Germinal center (tissue), 1 donor: Measurements from ENCODE around the gene LAMP1.
"Not testable (repeated sequence)": the region's sequence is repeated elsewhere in the genome, so short reads cannot be mapped to it uniquely, and the experiment has no call there.

Experiments used
- DNase-seq: peaks from one replicate; pipeline ENCODE4 v3.0.0; 2012; ENCODE audit warnings: mixed read lengths, low spot score

LAMP1 gene

DNA sequence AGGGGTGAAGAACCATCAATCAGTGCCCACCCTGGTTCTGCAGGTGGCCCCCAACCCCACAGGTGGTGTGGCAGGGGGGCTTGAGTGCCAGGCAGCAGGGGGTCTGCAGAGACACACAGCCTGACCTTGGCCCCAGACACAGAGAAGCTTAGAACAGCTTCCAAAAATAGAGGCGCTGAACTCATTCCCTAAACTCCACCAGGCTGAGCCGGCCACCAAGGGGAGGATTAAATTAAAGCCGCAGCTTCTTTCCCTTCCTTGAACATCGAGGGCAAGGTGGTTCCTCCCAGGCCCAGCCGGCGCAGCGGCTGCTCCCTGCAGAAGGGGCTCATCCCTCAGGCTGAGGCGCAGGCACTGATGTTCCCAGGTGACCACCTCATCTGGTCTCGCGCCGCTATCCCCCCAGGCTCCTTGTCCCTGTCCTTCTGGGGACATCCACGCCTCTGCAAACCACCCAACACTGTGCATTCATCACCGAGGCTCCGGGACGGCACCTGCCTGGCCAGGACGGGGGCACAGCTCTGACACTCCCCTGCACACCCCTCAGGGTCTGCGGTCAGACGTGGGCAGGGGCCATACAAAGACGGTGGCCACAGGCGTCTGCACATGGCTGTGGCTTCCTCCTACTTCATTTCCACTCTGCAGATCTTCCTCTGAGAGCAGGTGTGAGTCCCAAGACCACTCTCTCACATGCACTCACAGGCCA is 30.9 kb downstream of the LAMP1 start:
- no peak for DNase-seq

DNA sequence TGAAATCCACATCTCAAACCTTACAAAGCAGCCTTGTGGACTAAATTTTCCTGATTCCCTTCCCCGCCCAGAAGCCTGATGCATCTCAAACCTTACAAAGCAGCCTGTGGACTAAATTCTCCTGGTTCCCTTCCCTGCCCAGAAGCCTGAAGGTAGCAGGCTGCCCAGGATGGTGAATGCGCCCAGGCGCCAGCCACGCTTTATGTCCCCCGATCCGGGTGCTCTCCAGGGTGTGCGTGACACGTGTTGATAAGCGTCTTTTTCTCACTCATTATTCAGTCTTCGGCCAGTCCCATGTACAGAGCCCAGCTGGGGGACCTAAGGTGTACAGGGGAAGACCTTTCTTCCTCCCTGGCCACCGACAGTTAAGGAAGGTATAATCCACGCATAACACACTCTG is 31.8 kb downstream of the LAMP1 start:
- no peak for DNase-seq

DNA sequence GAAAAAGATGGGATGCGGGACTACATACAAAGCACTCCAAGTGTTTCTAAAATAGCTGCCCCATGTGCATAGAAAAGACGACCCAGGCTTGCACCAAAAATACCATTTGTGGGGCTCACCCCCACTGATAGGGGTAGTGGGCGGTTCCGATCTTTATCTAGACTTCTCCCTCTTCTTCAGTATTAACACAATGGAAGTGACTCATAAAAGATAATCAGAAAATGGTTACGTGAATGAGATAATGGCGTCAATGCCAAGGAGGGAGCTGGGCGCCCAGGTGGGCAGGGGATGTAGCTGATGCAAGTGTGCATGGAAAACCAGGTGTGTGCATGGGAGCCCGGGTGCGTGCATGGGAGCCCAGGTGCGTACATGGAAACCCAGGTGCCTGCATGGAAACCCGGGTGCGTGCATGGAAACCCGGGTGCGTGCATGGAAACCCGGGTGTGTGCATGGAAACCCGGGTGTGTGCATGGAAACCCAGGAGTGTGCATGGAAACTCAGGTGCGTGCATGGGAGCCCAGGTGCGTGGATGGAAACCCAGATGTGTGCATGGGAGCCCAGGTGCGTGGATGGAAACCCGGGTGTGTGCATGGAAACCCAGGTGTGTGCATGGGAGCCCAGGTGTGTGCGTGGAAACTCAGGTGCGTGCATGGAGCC is 32.7 kb downstream of the LAMP1 start:
- DNase-seq: no peak

DNA sequence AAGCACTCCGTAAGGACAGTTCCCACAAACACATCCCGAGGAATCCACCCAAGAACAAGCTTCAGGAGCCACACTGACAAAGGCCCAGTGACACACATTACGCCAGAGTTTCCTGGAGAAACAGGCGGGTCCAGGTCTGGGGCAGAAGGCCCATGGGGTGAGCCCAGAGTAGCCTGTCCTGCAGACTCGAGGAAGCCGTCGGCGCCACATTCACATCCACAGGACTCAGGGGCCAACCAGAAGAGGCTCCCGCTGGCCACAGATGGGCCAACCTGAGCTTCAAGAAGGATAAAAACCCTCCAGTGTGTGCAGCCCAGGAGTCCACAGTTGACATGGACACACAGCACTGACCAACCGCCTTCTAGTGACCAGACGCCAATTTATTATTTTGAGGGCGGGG is 35.6 kb downstream of the LAMP1 start:
- DNase-seq: no peak

DNA sequence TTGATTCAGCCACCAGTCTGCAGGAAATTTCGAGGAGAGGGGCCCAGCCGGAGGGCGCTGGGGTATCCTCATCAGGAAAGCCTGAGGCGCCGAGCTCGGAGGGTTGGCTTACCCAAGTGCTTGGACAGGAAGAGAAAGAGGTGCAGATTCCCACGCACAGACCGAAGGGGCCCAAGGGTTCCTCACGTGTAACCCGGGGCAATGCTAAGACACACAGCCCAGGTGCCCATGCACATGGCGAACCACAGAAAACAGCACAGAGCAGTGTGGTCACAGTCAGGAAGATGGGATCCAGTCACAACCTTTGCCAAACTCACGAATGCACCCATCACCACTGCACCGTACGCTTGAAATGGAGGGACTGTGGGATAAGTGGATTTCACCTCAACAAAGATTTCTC is 36.0 kb downstream of the LAMP1 start:
- DNase-seq: no peak

DNA sequence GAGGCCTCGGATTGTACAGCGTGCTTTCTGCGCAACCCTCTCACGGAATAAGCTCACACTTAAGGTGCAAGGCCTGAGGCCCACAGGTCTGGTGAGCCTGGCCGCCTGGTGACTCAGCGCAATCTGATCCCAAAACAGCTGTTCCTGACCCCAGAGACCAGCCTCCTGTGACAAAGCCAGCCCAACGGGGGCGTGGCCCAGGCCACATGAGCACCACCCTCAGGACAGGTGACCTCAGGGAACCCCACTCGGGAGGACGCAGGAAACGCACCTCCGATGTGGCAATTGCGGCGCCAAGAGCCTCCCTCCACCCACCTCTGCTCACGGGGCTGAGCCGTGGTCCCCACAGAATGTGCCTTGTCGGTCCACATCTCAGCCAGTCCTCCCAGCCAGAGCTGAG is 40.5 kb downstream of the LAMP1 start:
- DNase-seq: no peak

DNA sequence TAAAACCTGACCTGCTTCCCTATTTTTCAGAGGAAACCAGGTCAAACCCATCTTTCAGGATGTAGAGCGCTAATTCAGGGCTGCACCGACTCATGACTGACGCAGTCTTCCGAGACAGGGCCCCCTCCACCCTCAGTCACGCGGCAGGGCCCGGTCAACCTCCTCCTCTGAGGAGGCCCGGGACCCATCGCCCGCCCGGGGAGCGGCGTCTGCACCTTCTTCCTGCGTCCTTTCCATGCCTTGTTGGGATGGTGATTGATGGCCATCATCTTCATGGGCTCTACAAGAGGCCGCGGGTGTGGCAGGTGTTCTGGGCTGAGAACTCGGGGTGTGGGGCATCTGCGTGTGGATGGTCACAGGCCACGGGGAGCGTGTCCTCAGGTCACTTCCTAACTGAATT is 40.9 kb downstream of the LAMP1 start:
- DNase-seq: no peak

DNA sequence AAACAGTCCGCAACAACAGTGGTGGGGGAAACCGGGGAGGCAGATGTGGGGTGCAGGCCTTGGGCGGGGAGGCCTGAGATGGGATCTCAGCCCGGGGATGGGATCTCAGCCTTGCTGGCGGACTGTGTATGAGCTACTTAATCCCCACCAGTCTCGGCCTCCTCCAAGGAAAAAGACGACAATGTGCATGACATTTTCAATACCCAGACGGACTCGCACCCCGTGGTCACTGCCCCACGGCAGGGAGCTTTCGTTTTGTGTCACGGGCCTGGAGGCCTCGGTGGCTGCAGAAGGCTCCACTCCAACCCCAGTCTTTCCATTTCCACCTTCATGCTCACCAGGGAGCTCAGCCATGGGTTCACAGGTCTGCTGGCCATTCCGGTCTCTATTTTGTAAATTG is 41.4 kb downstream of the LAMP1 start:
- no peak for DNase-seq

DNA sequence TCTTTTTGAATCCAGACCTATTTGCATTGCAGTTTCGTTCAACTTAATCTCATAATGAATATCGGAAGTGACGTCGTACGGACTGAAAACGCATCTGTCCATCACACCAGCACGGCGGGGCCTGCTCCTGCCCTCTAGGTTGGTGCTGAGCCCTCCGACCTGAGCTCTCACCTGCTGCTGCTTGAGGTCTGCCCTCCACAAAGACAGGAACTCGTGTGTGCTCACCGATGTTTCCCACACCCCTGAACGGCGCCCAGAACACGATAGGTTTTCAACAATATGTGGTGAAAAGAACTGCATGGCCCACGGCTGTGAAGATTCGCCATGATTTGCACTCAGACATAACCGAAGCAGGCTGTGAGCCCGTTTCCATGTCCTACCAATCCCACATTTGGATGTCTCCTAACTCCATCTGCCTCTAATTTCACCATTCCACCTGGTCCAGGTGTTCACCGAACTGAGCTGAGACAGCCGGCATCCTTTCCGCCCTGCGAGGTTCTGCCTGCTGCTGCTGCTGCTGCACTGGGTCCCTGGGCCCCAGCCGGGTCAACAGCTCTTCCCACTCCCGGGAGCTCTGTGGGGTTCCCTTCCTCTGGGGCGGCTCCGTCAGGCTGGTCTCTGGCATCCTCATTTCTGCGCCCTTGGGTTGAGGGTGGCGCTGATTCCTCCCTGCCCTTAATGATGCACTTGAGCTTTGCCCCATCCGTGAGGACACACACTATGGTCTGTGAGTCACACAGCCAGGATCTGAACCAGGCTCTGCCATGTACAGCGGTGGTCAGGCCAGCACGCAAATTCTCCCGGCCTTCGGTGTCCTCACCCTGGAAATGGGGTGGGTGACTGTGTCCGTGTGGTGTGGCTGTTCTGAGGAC is 46.0 kb downstream of the LAMP1 start:
- no peak for DNase-seq

DNA sequence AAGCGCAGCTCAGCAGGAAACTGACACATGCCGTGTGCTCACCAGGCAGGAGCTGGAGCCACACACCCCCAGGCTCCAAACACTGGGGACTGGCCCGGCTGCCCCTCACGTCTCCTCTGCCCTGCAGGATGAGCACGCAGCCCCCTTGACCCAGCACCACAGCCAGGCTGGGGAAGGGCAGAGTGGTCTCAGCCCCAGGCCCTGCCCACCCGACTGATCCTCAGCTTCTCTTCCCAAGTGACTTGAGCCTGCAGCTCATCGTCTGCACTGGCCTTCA is 46.6 kb downstream of the LAMP1 start:
- DNase-seq: no peak

DNA sequence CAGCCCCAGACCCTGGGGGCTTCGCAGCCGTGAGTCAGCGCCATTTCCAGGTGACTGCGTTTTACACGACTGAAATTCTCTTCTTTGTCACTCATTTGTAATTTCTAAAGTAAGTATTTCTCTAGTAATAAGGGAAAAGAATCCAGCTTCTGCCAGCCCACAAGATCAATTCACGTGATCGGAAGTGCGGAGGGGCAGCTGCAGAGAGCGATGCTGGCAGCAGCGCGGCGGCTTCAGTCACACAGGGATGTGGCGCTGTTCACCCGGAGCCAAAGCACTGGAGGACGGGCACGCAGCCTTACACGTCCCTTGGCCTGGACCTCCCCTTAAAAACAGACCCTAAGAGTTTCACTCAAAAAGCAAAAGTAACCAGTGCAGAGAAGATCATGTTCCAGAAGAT is 48.4 kb downstream of the LAMP1 start:
- DNase-seq: no peak

DNA sequence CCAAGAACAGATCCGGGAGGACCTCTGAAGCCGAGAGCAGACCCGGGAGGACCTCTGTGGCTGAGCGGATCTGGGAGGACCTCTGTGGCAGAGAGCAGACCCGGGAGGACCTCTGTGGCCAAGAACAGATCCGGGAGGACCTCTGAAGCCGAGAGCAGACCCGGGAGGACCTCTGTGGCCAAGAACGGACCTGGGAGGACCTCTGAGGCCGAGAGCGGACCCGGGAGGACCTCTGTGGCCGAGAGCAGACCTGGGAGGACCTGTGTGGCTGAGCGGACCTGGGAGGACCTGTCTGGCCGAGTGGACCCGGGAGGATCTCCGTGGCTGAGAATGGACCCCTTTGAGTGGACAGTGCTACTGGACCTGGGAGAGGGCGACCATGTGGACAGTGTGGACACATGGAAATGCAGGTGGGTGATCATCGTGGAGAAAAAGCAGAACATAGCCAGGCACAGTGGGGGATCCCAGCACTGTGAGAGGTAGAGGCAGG is 50.7 kb downstream of the LAMP1 start:
- not testable (repeated sequence) for DNase-seq

DNA sequence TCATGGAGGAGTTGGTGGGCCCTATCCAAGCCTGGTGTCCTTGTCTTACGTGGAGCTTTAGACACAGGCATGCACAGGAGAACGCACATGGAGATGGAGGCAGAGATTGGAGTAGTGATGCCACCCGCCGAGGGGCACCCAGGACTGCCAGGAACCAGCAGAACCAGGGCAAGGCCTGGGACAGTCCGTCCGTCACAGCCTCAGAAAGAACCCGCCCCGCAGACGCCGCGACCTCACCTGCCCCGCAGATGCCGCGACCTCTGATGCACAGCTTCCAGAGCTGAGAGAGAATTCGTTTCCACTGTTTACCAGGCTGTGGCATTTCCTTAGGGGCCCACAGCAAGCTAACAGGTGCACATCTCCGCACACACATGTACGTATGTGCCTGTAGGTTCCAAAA is 51.6 kb downstream of the LAMP1 start:
- DNase-seq: no peak

DNA sequence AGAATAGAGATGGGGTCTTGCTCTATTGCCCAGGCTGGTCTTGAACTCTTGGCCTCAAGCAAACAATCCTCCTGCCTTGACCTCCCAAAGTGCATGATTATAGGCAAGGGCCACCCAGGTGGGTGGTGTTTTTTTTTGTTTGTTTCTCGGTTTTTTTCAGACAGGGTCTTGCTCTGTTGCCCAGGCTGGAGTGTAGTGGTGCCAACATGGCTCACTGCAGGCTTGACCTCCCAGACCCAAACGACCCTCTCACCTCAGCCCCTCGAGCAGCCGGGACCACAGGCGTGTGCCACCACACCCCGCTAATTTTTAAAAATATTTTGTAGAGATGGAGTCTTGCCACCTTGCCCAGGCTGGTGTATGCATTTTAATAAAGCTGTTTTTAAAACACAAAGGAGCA is 52.0 kb downstream of the LAMP1 start:
- no peak for DNase-seq

DNA sequence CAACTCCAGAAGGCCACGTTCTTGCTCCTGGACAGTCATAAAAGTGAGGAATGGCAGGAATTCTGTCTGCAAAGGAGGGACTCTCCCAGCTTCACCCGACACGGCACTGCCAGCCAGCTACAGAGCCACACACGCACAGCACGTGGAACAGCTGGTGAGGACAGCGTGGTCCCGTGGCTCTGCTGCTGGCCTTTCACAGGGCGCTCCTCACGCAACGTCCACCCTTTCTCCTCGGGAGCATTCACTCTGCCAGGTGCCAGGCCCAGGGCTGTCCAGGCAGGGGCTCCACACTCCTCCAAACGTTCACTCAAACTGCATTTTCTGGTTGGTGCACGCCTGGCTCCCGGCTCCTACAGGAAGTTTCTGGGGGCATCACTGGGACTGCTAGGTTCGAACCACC is 52.5 kb downstream of the LAMP1 start:
- DNase-seq: no peak

DNA sequence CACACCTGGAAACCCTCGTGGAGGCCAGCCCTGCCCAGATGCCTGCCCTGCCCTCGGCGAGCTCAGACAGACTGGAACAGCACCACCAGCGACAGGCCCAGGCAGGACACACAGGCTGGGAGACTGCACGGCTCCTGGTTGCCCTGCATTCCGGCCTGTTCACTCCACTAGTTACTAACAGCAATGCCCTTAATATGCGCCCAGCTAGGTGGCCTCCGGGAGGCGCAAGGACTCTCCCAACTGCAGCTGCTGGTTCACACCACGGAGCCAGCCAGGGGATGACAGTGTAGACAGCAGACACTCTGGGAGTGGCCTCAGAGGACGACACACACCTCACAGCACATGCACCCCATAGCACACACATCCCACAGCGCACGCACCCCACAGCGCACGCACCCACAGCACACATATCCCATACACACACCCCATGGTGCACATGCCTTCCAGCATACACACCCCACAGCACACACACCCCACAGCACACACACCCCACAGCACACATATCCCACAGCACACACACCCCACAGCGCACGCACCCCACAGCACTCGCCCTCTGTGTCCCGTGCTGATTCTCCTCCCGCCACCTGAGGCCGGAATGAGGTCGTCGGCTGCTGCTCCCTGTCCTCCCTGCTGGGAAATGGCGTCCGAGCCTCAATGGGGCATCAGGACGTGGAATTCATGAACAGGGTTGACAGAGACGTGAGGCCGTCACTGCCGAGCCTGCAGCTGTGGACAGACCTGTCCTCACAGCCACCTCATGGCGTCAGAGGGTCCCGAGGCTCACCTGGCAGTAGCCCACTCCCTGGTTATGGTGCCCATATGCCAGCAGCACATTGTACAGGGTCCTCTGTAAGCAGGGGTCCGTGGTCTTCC is 53.3 kb downstream of the LAMP1 start:
- DNase-seq: no peak

DNA sequence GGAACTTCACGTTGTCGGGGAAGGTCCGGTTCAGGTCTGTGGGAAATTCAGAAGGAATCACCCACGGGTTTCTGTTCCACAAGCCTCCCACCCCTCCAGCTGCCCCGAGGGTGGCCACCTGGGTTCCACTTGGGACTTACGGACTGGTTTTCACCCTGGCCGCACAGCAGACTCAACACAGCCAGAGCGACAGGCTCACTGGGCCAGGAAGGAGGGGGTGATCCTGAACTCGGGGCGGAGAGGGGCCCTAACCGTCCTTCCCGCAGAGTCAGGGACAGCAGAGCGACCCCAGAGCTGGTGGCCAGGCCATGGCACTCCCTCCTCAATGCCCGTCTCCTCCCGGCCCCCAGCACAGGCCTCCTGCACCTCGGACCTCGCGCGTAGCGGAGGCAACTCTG is 53.9 kb downstream of the LAMP1 start:
- DNase-seq: no peak

DNA sequence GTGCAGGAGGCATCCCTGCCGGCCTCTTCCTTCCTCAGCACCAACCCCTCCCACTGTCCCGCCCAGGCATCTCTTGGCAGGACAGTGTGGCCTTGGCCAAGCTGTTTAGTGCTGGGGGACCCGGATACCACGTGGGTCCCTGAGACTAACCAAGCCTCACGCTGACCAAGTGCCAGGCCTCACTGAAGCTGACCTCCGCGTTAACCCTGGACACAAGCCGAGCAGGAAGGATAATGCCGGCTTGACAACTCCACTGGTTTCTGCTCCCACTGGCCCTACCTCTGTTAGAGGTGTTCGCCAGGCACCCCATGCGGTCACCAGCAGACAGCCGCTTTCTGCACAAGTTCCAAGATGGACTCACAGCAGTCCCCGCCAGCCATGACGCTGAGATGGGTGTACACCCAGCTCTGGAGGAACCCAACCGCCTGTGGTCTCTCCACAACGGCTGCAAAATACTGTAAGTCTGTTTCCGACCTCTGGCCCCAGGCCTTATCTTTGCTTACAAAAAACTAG is 54.5 kb downstream of the LAMP1 start:
- DNase-seq: no peak

DNA sequence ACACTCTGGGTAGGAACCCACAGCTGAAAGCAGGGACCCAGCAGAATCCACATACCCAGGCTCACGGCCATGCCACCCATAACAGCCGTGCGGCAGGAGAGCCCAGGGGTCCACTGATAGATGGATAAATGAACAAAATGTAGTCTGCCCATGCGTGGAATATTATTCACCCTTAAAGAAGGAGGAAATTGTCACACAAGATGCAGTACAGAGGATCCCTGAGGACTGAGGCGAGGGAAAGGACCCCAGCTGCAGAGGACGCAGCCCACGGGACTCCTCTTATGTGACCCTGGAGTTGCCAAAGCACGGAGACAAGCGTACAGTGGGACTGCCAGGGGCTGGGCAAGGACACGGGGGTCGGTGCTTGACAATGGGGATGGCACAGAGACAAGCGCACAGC is 56.2 kb downstream of the LAMP1 start:
- DNase-seq: no peak

DNA sequence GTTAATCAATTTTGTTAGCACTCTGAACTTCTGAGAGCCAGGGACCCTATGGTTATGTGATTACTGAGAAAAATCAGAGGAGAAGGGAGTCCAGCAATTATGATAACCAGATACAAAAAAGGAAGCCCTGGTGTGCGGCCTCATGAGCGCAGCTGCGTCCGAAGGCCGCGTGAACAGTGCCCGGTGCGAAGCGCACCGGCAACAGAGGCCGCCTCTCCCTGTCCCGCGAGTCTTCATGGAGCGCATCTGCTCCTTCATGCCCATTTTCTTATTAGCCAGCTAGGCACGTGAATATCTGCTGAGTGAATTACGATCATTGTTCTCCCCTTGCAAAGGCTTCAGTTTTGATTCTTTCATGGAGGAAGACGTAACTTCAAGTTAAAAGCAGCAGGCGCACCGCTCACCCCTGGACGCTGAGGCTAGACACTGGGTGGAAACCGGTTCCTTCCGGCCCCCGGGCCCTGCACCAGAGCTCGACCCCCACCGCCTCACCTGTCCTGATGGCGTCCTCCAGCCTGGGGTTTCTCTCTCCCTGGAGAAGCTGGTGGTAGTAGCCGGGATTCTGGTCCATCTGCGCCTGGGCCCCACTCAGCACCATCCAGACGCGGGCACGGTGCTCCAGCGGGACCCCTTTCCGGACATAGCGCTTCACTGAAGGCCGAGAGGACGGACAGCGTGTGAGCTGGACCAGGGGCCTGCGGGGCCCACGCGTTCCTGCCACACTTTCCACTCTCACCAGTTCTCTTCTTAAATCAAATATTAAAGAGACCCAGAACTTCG is 58.0 kb downstream of the LAMP1 start:
- no peak for DNase-seq

DNA sequence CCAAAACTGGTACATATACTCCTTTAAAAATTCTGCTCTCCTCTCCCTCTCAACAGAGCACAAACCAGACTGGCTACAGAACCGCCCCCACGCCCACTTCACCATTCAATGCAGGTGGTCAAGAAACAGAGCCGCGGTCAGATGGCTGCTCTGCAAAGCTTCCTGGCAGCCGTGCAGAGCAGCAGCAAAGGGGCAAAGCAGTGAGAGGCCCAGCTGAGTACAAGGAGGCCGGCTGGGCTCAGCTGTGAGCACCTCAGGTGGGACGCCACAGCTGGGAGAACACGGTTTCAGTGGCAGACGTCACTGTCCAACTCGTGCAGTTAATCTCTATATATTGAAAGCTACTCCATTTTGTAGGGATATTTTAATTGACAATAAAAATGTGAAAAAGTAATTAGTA is 58.6 kb downstream of the LAMP1 start:
- DNase-seq: no peak
